ENCODE data around the gene PICALM.
"Not testable (repeated sequence)": the region's sequence is repeated elsewhere in the genome, so short reads cannot be mapped to it uniquely, and the experiment has no call there.

- not testable (repeated sequence) for TF ChIP-seq TCF12 (IDR thresholded peaks at IDR 0.05); TCF12 (CRISPR knock-in tag; IDR thresholded peaks at IDR 0.05); ZNF580 (CRISPR knock-in tag; IDR thresholded peaks at IDR 0.05; ENCODE audit: borderline replicate concordance, low read depth); CTCF (CRISPR knock-in tag; IDR thresholded peaks at IDR 0.05); KAT7 (CRISPR knock-in tag; IDR thresholded peaks at IDR 0.05; ENCODE audit: borderline replicate concordance); SRSF1 (optimal IDR thresholded peaks at IDR 0.05; ENCODE audit: low read depth, low read length); BHLHE40 (IDR thresholded peaks at IDR 0.05; ENCODE audit: low read length); FOXJ3 (CRISPR knock-in tag; IDR thresholded peaks at IDR 0.05; ENCODE audit: borderline replicate concordance); PATZ1 (CRISPR knock-in tag; IDR thresholded peaks at IDR 0.05); ZNF335 (CRISPR knock-in tag; IDR thresholded peaks at IDR 0.05); JUN (CRISPR knock-in tag; IDR thresholded peaks at IDR 0.05); ZNF281 (CRISPR knock-in tag; IDR thresholded peaks at IDR 0.05; ENCODE audit: borderline replicate concordance); ZNF12 (CRISPR knock-in tag; IDR thresholded peaks at IDR 0.05)
These were observed 36.7 kb upstream of the PICALM start for GRCh38 chr11:86105601-86106000.
